C4-2B (cell line): Measurements from ENCODE around the gene LTO1.
A peak's percentile ranks its signal among the peaks of the same experiment; 100 is the strongest.

Source experiments
- H3K27ac ChIP-seq: fragments of 450-650 bp; 2 replicates; pipeline ENCODE4 v1.5.1; 2017
- ZFX ChIP-seq: fragments of 450-650 bp; IDR thresholded peaks from 2 replicates; pipeline ENCODE4 v1.6.1; 2017
- TF ChIP-seq, protein P1 (sequence below): fragments of 450-650 bp; conservative IDR thresholded peaks from 2 replicates; pipeline ENCODE4 v1.5.1; 2017; ENCODE audit warnings: mild to moderate bottlenecking

Gene LTO1

GRCh38 chr11:69642913-69643632 lies 32.1 kb downstream of the LTO1 start:
- peak overlapping the region; percentile 98 for H3K27ac ChIP-seq
- TF ChIP-seq, protein P1, sequence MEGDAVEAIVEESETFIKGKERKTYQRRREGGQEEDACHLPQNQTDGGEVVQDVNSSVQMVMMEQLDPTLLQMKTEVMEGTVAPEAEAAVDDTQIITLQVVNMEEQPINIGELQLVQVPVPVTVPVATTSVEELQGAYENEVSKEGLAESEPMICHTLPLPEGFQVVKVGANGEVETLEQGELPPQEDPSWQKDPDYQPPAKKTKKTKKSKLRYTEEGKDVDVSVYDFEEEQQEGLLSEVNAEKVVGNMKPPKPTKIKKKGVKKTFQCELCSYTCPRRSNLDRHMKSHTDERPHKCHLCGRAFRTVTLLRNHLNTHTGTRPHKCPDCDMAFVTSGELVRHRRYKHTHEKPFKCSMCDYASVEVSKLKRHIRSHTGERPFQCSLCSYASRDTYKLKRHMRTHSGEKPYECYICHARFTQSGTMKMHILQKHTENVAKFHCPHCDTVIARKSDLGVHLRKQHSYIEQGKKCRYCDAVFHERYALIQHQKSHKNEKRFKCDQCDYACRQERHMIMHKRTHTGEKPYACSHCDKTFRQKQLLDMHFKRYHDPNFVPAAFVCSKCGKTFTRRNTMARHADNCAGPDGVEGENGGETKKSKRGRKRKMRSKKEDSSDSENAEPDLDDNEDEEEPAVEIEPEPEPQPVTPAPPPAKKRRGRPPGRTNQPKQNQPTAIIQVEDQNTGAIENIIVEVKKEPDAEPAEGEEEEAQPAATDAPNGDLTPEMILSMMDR, result peak; percentile 92
- no peak for TF ChIP-seq ZFX

- TF ChIP-seq, protein P1, result no peak
- no peak for TF ChIP-seq ZFX
- H3K27ac ChIP-seq, result peak overlapping the region; percentile 98
These were observed 32.6 kb downstream of the LTO1 start for GRCh38 chr11:69642549-69642912.

DNA sequence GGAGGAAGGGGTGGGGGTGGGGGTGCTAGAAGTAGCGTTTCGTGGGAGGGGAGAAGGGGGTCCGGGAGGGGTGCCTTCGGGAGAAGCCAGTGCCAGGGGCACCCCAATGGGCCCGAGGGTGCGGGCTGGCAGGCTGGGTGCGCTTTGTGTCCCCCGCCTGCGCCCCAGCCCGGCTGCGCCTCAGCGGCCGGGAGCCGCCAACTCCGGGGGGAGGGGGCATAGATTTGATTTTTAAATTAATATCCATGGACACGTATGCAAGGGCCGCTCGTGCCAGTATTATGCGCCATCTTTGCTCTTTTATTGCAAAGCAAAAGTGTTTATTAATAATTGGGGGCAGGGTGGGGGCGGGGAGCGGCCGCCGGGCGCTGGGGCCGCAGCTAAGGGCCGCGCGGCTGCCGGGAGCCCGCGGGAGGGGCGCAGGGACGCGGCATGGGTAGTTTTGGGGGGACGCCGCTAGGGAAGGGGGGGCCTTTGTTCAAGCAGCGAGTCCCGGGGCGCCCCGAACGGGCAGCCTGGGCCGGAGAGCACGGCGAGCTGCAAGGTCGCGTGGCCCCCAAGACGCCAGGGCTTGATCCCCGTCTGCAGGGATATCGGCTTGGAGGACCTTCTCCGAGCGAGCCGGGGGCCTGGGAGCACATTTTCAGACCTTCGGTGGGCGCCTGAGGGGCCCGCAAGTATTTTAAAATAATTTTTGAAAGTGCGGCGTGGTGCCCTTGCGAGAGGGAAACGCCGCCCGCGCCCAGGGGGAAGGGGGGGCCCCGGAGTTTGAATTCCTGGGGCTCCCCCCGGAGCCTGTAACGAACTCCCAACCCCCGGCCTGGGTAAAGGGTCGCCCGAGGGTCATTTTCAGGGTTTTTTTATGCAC lies 33.2 kb downstream of the LTO1 start:
- TF ChIP-seq ZFX, result peak; percentile 30; the same call in 1 of the 2 replicates
- TF ChIP-seq, protein P1, result no peak
- H3K27ac ChIP-seq, result peak overlapping the region; percentile 98

- H3K27ac ChIP-seq, result peak within 1 kb of the TSS; percentile 98
- TF ChIP-seq, protein P1, result no peak; the same call in 1 of the 2 replicates
- no peak for TF ChIP-seq ZFX
These were observed 34.1 kb downstream of the LTO1 start, which contains the start of gene CCND1 for GRCh38 chr11:69640995-69641581. Gene CCND1, plus strand, starts transcription at chr11:69641156. Its CDS starts 158 bp downstream, at chr11:69641314.

DNA sequence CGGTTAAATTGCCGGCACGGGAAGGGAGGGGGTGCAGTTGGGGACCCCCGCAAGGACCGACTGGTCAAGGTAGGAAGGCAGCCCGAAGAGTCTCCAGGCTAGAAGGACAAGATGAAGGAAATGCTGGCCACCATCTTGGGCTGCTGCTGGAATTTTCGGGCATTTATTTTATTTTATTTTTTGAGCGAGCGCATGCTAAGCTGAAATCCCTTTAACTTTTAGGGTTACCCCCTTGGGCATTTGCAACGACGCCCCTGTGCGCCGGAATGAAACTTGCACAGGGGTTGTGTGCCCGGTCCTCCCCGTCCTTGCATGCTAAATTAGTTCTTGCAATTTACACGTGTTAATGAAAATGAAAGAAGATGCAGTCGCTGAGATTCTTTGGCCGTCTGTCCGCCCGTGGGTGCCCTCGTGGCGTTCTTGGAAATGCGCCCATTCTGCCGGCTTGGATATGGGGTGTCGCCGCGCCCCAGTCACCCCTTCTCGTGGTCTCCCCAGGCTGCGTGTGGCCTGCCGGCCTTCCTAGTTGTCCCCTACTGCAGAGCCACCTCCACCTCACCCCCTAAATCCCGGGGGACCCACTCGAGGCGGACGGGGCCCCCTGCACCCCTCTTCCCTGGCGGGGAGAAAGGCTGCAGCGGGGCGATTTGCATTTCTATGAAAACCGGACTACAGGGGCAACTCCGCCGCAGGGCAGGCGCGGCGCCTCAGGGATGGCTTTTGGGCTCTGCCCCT lies 34.7 kb downstream of the LTO1 start:
- TF ChIP-seq ZFX, result peak; percentile 21; the same call in 1 of the 2 replicates
- TF ChIP-seq, protein P1, result no peak
- peak overlapping the region; percentile 98 for H3K27ac ChIP-seq

DNA sequence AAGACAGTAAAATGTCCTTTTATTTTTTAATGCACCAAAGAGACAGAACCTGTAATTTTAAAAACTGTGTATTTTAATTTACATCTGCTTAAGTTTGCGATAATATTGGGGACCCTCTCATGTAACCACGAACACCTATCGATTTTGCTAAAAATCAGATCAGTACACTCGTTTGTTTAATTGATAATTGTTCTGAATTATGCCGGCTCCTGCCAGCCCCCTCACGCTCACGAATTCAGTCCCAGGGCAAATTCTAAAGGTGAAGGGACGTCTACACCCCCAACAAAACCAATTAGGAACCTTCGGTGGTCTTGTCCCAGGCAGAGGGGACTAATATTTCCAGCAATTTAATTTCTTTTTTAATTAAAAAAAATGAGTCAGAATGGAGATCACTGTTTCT lies 35.3 kb downstream of the LTO1 start:
- TF ChIP-seq, protein P1, result no peak
- TF ChIP-seq ZFX, result no peak
- peak overlapping the region; percentile 98 for H3K27ac ChIP-seq
